Trophoblast cell (in vitro differentiated cells and primary cell): Measurements from ENCODE around the gene OR10K1. TPM values are rescaled to one million over a fixed set of nuclear protein-coding genes. Genes with fewer than 3 reads are reported as not detected.

Experiments
- DNase-seq, 2 donors: peaks; one replicate each; pipeline ENCODE4 v3.0.0-alpha.2; 2016
- H2AFZ ChIP-seq: 2 replicates; pipeline ENCODE4 v1.6.1; 2013; ENCODE audit warnings: low read length, moderate library complexity, mild to moderate bottlenecking; ENCODE audit not compliant: insufficient read depth, poor library complexity
- H2AK5ac ChIP-seq: 2 replicates; pipeline ENCODE4 v1.6.1; 2013; ENCODE audit warnings: mild to moderate bottlenecking, low read length
- H2BK120ac ChIP-seq: 2 replicates; pipeline ENCODE4 v1.6.1; 2013; ENCODE audit warnings: low read length, mild to moderate bottlenecking, moderate library complexity; ENCODE audit not compliant: insufficient read depth, poor library complexity
- H2BK12ac ChIP-seq: 2 replicates; pipeline ENCODE4 v1.6.1; 2013; ENCODE audit warnings: mild to moderate bottlenecking, low read length, moderate library complexity
- H2BK5ac ChIP-seq: 2 replicates; pipeline ENCODE4 v1.6.1; 2013; ENCODE audit warnings: low read length, low read depth, moderate library complexity, mild to moderate bottlenecking; ENCODE audit not compliant: poor library complexity
- H3K14ac ChIP-seq: 2 replicates; pipeline ENCODE4 v1.6.1; 2013; ENCODE audit warnings: mild to moderate bottlenecking, low read length
- H3K18ac ChIP-seq: 2 replicates; pipeline ENCODE4 v1.6.1; 2013; ENCODE audit warnings: mild to moderate bottlenecking, low read length
- H3K23ac ChIP-seq: 2 replicates; pipeline ENCODE4 v1.6.1; 2013; ENCODE audit warnings: low read length
- H3K27ac ChIP-seq: 2 replicates; pipeline ENCODE4 v1.5.1; 2013; ENCODE audit warnings: low read depth, mild to moderate bottlenecking, inconsistent platforms, low read length, moderate library complexity
- H3K27me3 ChIP-seq: 2 replicates; pipeline ENCODE4 v1.6.1; 2013; ENCODE audit warnings: inconsistent platforms, mild to moderate bottlenecking, low read length, moderate library complexity; ENCODE audit not compliant: insufficient read depth
- H3K36me3 ChIP-seq, 2 experiments: 1 replicate in 1 of 2; 2 replicates in 1 of 2; pipeline ENCODE4 v1.6.1; 2013; ENCODE audit warnings: low read length in 2 of 2, mild to moderate bottlenecking in 2 of 2, moderate library complexity in 1 of 2; ENCODE audit not compliant: insufficient read depth in 2 of 2, control insufficient read depth in 1 of 2
- H3K4ac ChIP-seq: 2 replicates; pipeline ENCODE4 v1.6.1; 2013; ENCODE audit warnings: low read depth, mild to moderate bottlenecking, low read length, moderate library complexity
- H3K4me1 ChIP-seq, 2 experiments: 1 replicate in 1 of 2; 2 replicates in 1 of 2; pipeline ENCODE4 v1.6.1; 2013; ENCODE audit warnings: low read length in 2 of 2, mild to moderate bottlenecking in 2 of 2, moderate library complexity in 1 of 2; ENCODE audit not compliant: insufficient read depth in 2 of 2, control insufficient read depth in 1 of 2
- H3K4me2 ChIP-seq: 2 replicates; pipeline ENCODE4 v1.6.1; 2013; ENCODE audit warnings: inconsistent platforms, mild to moderate bottlenecking, low read length, moderate library complexity
- H3K4me3 ChIP-seq: 2 replicates; pipeline ENCODE4 v1.5.1; 2013; ENCODE audit warnings: mild to moderate bottlenecking, low read depth, low read length, inconsistent platforms
- H3K79me1 ChIP-seq: one replicate; pipeline ENCODE4 v1.6.1; 2013; ENCODE audit warnings: low read length
- H3K79me2 ChIP-seq: 2 replicates; pipeline ENCODE4 v1.6.1; 2013; ENCODE audit warnings: low read length, mild to moderate bottlenecking; ENCODE audit not compliant: control insufficient read depth, insufficient read depth, poor library complexity
- H3K9ac ChIP-seq: 2 replicates; pipeline ENCODE4 v1.6.1; 2013; ENCODE audit warnings: mild to moderate bottlenecking, low read length
- H3K9me3 ChIP-seq: 2 replicates; pipeline ENCODE4 v1.6.1; 2013; ENCODE audit warnings: low read depth, mild to moderate bottlenecking, control low read depth, inconsistent platforms, low read length; ENCODE audit not compliant: insufficient read depth
- H4K12ac ChIP-seq: 2 replicates; pipeline ENCODE4 v1.6.1; 2013; ENCODE audit warnings: low read depth, mild to moderate bottlenecking, low read length, moderate library complexity
- H4K8ac ChIP-seq: 2 replicates; pipeline ENCODE4 v1.6.1; 2013; ENCODE audit warnings: low read depth, mild to moderate bottlenecking, low read length, moderate library complexity
- H4K91ac ChIP-seq: one replicate; pipeline ENCODE4 v1.6.1; 2013; ENCODE audit warnings: low read depth, mild to moderate bottlenecking, low read length, moderate library complexity
- whole genome bisulfite sequencing: extraction: QIAGEN DNeasy Blood & Tissue Kit; methylation state at CpG from one replicate; pipeline ENCODE4 v1.1.7; 2013; ENCODE audit warnings: missing lambda C conversion rate; ENCODE audit not compliant: insufficient read length, insufficient coverage; ENCODE audit errors: extremely low coverage; 5-methylcytosine and 5-hydroxymethylcytosine counted together
- polyA plus RNA-seq: library from polyadenylated mRNA; stranded (reverse); fragments of 200-250 nt; gene quantifications from 2 replicates; pipeline ENCODE4 v1.2.3, GENCODE V29; 2013

Gene OR10K1, protein sequence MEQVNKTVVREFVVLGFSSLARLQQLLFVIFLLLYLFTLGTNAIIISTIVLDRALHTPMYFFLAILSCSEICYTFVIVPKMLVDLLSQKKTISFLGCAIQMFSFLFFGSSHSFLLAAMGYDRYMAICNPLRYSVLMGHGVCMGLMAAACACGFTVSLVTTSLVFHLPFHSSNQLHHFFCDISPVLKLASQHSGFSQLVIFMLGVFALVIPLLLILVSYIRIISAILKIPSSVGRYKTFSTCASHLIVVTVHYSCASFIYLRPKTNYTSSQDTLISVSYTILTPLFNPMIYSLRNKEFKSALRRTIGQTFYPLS
- not detected in 2 replicates for polyA plus RNA-seq

DNA sequence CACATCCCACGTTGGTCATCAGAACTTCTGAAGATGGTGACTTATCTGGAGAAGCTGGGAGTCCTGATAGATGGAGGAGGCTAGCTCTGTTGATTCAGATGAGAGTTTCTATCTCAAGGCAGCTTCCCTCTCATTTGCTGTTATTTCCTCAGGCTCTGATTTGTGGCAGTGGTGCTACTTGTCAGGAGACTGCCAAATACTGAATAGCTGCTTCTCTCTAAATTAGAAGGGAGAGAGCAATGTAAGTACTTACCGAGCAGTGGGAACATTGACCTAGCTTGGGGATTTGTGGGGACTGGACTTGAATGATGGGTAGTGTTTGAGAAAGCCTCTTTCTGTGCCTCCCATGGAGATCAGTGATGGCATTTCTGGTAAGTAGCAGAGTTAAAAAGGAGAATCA lies at the start of gene OR10K1:
TSS of gene OR10K1 (plus strand) at position 301 of the 400 bp plus-strand sequence. CDS start 3,728 bp downstream, outside the sequence.
- Histone ChIP-seq H3K27me3 (no peaks in the 10 kb centered on the region), H3K4me3 (no peak within 1 kb of the TSS), H2BK5ac (no peak within 1 kb of the TSS), H3K9ac (no peak within 1 kb of the TSS), H3K4ac (no peak within 1 kb of the TSS), H3K18ac (no peak within 1 kb of the TSS), H3K4me2 (no peak within 1 kb of the TSS), H3K9me3 (peaks cover 2% of the 10 kb centered on the region), H2AK5ac (no peak within 1 kb of the TSS), H3K4me1 (no peaks in the 10 kb centered on the region), H3K23ac (no peak within 1 kb of the TSS), H3K79me2 (no peaks in the 10 kb centered on the region), H3K36me3 (no peaks in the 10 kb centered on the region), H4K8ac (no peak within 1 kb of the TSS), H3K14ac (no peak within 1 kb of the TSS), H3K27ac (no peak within 1 kb of the TSS), H3K79me1 (no peaks in the 10 kb centered on the region), H4K12ac (no peak within 1 kb of the TSS), H2BK120ac (no peak within 1 kb of the TSS), H4K91ac (no peak within 1 kb of the TSS), H2BK12ac (no peak within 1 kb of the TSS), H2AFZ (no peak within 1 kb of the TSS)
- no peak for DNase-seq
- WGBS: no CpG with 5 or more reads among the region's 2 CpGs

DNA sequence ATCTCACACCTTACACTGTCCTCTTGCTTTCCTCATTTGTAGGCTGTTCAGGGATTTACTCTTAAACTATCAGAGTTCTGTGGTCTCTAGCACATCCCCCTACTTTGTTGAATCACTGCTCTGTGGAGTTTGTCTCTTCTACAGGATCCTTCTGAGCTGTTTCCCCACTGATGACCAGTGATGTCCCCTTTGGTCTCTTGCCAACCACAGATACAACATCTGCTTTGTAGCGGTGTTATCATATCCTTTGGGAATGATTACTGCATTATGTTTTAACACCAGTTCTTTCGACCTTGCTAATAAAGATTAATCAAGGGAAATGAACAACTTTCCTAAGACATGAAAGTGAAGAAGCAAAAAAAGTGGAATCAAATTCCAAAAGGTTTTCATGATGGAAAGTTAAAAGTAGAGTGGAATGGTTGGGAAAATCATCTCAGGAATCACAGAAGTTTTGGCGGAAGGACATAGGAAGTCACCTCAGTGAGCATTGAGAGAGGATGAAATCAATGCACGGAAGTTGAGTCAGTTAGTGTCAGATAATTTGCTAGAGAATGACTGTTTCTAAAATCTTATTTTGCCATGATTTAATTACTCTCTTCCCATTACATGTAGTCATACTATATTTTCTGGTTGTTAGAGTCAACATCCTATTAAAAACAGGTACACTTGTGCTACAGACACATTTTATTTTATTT lies 46.8 kb upstream of the OR10K1 start:
- no peak overlapping the region for H3K14ac ChIP-seq
- no peak overlapping the region for H3K4ac ChIP-seq
- no peak overlapping the region for H3K23ac ChIP-seq
- no peak overlapping the region for H4K8ac ChIP-seq
- DNase-seq: no peak
- H2BK5ac ChIP-seq: no peak overlapping the region
- H3K79me2 ChIP-seq: no peaks in the 10 kb centered on the region
- H3K27me3 ChIP-seq: no peaks in the 10 kb centered on the region
- no CpG with 5 or more reads among the region's 4 CpGs for WGBS
- H3K4me3 ChIP-seq: no peak overlapping the region
- H2BK120ac ChIP-seq: no peak overlapping the region
- no peak overlapping the region for H4K12ac ChIP-seq
- no peak overlapping the region for H3K27ac ChIP-seq
- no peaks in the 10 kb centered on the region for H3K36me3 ChIP-seq
- no peak overlapping the region for H4K91ac ChIP-seq
- H3K9ac ChIP-seq: no peak overlapping the region
- H3K4me2 ChIP-seq: no peak overlapping the region
- no peak overlapping the region for H3K18ac ChIP-seq
- H2AFZ ChIP-seq: no peak overlapping the region
- H3K4me1 ChIP-seq: no peaks in the 10 kb centered on the region
- no peak overlapping the region for H2BK12ac ChIP-seq
- H3K9me3 ChIP-seq: no peaks in the 10 kb centered on the region
- H2AK5ac ChIP-seq: no peak overlapping the region
- H3K79me1 ChIP-seq: no peaks in the 10 kb centered on the region

DNA sequence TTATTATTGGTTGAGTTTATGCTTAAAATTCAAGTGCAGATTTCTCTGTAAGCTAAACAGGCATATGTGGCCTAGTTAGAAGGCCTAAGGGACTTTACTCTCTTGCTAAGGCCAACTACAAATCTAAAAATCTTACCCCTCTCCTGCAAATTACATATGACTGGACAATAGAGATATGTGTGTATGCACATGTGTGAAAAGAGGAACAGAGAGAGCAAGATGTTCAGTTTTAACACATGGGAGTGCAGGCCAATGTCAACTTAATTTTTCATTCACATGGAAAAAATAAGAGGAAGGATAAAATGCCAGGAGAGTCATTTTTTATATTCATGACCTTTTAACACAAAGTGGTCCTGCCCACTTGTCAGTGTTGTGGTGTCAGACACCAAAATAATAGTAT lies 44.0 kb upstream of the OR10K1 start:
- H3K9me3 ChIP-seq: no peaks in the 10 kb centered on the region
- H3K4me3 ChIP-seq: no peak overlapping the region
- H4K12ac ChIP-seq: no peak overlapping the region
- DNase-seq: no peak
- no peaks in the 10 kb centered on the region for H3K4me1 ChIP-seq
- H3K18ac ChIP-seq: no peak overlapping the region
- H3K9ac ChIP-seq: no peak overlapping the region
- H3K79me2 ChIP-seq: no peaks in the 10 kb centered on the region
- no peak overlapping the region for H2AFZ ChIP-seq
- H2BK120ac ChIP-seq: no peak overlapping the region
- H2BK12ac ChIP-seq: no peak overlapping the region
- H2AK5ac ChIP-seq: no peak overlapping the region
- no peak overlapping the region for H3K23ac ChIP-seq
- H3K27me3 ChIP-seq: no peaks in the 10 kb centered on the region
- no peak overlapping the region for H3K4ac ChIP-seq
- no peak overlapping the region for H3K4me2 ChIP-seq
- no peak overlapping the region for H3K14ac ChIP-seq
- no peak overlapping the region for H4K8ac ChIP-seq
- no peak overlapping the region for H2BK5ac ChIP-seq
- H3K27ac ChIP-seq: no peak overlapping the region
- no peak overlapping the region for H4K91ac ChIP-seq
- no peaks in the 10 kb centered on the region for H3K79me1 ChIP-seq
- H3K36me3 ChIP-seq: no peaks in the 10 kb centered on the region

DNA sequence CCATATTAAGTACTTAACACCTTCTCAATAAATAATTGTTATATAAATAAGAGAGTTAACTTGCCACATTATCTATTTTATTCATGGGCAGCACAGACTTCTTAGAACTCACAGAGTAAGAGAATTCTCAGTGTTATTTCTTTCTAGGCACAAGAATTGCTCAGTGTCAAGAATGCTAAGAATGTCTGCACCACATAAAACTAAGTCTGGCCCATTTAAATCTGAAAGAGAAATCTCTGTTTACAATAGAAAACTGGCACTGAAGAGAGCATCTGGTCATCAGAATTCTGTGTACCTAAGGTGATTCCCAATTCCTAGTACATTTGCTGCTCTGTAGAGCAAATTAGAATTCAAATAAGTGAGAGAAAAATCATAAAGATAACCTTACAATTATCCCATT lies 39.4 kb upstream of the OR10K1 start:
- Histone ChIP-seq H3K4me3 (no peak overlapping the region), H3K23ac (no peak overlapping the region), H3K9me3 (no peaks in the 10 kb centered on the region), H3K27ac (no peak overlapping the region), H3K4me2 (no peak overlapping the region), H4K8ac (no peak overlapping the region), H3K36me3 (no peaks in the 10 kb centered on the region), H2BK5ac (no peak overlapping the region), H3K79me2 (no peaks in the 10 kb centered on the region), H3K4ac (no peak overlapping the region), H3K14ac (no peak overlapping the region), H2BK120ac (no peak overlapping the region), H3K9ac (no peak overlapping the region), H3K27me3 (no peaks in the 10 kb centered on the region), H3K18ac (no peak overlapping the region), H2AFZ (no peak overlapping the region), H3K79me1 (no peaks in the 10 kb centered on the region), H3K4me1 (no peaks in the 10 kb centered on the region), H2AK5ac (no peak overlapping the region), H4K12ac (no peak overlapping the region), H2BK12ac (no peak overlapping the region), H4K91ac (no peak overlapping the region)
- no peak for DNase-seq
